ACC112 (cell line): ENCODE measurements around the gene MICB.

Source experiments
- H2AFZ ChIP-seq: fragments of 200-600 bp; sonication (generic); one replicate; pipeline ENCODE4 v1.6.0; 2017; ENCODE audit warnings: antibody characterized with exemption, low read length; ENCODE audit not compliant: unreplicated experiment
- H3K27ac ChIP-seq: fragments of 200-600 bp; sonication (generic); 2 replicates; pipeline ENCODE4 v1.5.1; 2014; ENCODE audit warnings: low read depth, mild to moderate bottlenecking, antibody characterized with exemption, low read length, moderate library complexity
- H3K27me3 ChIP-seq: fragments of 200-600 bp; sonication (generic); 2 replicates; pipeline ENCODE4 v1.6.1; 2014; ENCODE audit warnings: mild to moderate bottlenecking, antibody characterized with exemption, low read length, moderate library complexity, mixed read lengths; ENCODE audit not compliant: insufficient read depth
- H3K36me3 ChIP-seq: fragments of 200-600 bp; sonication (generic); 2 replicates; pipeline ENCODE4 v1.6.1; 2016; ENCODE audit warnings: mild to moderate bottlenecking, antibody characterized with exemption, low read length, moderate library complexity, mixed read lengths; ENCODE audit not compliant: insufficient read depth
- H3K4me1 ChIP-seq: fragments of 200-600 bp; sonication (generic); one replicate; pipeline ENCODE4 v1.6.1; 2016; ENCODE audit warnings: low read length, mixed read lengths; ENCODE audit not compliant: insufficient read depth, unreplicated experiment, control insufficient read depth
- H3K4me3 ChIP-seq: fragments of 200-600 bp; sonication (generic); 2 replicates; pipeline ENCODE4 v1.5.1; 2014; ENCODE audit warnings: mild to moderate bottlenecking, low read depth, low read length
- H3K79me2 ChIP-seq: fragments of 200-600 bp; sonication (generic); one replicate; pipeline ENCODE4 v1.6.0; 2016; ENCODE audit warnings: low read length; ENCODE audit not compliant: control insufficient read depth, unreplicated experiment, insufficient read depth

Gene MICB

DNA sequence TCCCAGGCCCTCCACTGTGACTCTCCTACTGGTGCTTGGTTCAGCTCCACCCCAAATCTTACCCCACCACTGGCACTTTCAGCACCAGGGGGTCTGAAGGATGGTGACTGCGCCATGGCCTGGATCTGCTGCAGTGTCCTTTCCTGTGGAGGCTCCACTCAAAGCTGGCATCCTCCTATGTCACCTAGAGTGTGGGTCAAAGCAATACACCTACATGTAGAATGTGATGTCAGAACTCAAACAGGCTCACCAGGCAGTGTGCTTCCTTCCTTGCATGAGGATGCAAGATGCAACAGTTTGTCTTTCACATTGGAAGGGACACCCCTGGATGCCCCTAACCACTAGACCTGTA is 32.8 kb upstream of the MICB start:
- Histone ChIP-seq H3K79me2 (peaks cover 2% of the 10 kb centered on the region), H3K36me3 (peaks cover 8% of the 10 kb centered on the region; the same call in 1 of the 2 replicates), H3K4me1 (peaks cover 16% of the 10 kb centered on the region), H2AFZ (no peak overlapping the region), H3K27me3 (no peaks in the 10 kb centered on the region), H3K4me3 (no peak overlapping the region), H3K27ac (no peak overlapping the region)

GRCh38 chr6:31465718-31466117 is 32.2 kb upstream of the MICB start:
- no peaks in the 10 kb centered on the region for H3K27me3 ChIP-seq
- H3K79me2 ChIP-seq, result peaks cover 2% of the 10 kb centered on the region
- no peak overlapping the region for H2AFZ ChIP-seq
- no peak overlapping the region for H3K27ac ChIP-seq
- peaks cover 16% of the 10 kb centered on the region for H3K4me1 ChIP-seq
- H3K4me3 ChIP-seq, result no peak overlapping the region
- H3K36me3 ChIP-seq, result peaks cover 8% of the 10 kb centered on the region; the same call in 1 of the 2 replicates

GRCh38 chr6:31466466-31466865 is 31.5 kb upstream of the MICB start:
- Histone ChIP-seq H3K4me3 (no peak overlapping the region), H3K79me2 (peaks cover 2% of the 10 kb centered on the region), H2AFZ (no peak overlapping the region), H3K27ac (no peak overlapping the region), H3K36me3 (peaks cover 8% of the 10 kb centered on the region; the same call in 1 of the 2 replicates), H3K4me1 (peaks cover 16% of the 10 kb centered on the region), H3K27me3 (no peaks in the 10 kb centered on the region)

DNA sequence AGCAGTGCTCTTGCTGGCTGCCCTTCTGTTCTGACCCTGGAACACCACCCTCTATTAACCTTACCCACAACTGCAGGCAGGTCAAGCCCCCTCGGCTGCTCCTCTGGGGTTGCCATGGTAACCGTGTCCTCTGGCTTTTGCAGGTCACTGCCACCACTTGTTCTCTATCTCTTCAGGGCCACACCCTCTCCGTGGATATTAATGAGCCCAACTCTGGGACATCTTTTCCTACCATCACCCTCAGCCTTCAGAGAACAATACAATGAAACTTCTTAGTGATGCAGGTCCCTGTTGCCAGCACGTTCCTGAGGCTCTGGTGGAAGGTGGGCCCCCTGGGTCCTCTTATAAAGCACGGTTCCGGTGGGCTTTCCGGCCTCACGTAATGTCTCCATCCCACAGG is 30.8 kb upstream of the MICB start:
- Histone ChIP-seq H3K27me3 (no peaks in the 10 kb centered on the region), H3K36me3 (peaks cover 8% of the 10 kb centered on the region; the same call in 1 of the 2 replicates), H3K4me1 (peaks cover 13% of the 10 kb centered on the region), H3K4me3 (no peak overlapping the region), H2AFZ (no peak overlapping the region), H3K79me2 (peaks cover 2% of the 10 kb centered on the region), H3K27ac (no peak overlapping the region)

GRCh38 chr6:31468311-31468710 is 29.6 kb upstream of the MICB start:
- H3K4me3 ChIP-seq, result no peak overlapping the region
- peaks cover 6% of the 10 kb centered on the region for H3K4me1 ChIP-seq
- no peak overlapping the region for H2AFZ ChIP-seq
- H3K79me2 ChIP-seq, result peaks cover 2% of the 10 kb centered on the region
- peaks cover 8% of the 10 kb centered on the region; the same call in 1 of the 2 replicates for H3K36me3 ChIP-seq
- H3K27ac ChIP-seq, result no peak overlapping the region
- H3K27me3 ChIP-seq, result no peaks in the 10 kb centered on the region

DNA sequence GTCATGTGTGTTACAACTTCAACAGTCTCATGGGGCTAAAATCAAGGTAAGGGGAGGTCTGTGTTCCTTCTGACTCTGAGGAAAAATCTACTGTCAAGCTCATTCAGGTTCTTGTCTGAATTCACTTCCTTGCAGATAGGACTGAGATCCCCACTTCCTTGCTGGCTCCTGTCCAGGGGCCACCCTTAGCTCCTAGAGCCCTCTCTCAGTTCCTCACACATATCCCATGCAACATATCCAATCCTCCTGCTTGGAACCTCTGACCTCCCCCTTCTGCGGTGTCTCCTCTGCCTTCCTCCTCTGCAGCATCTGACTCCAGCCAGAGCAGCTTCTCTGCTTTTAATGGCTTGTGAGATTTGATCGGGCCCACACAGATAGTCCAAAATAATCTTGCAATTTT is 27.1 kb upstream of the MICB start:
- H3K4me3 ChIP-seq, result no peak overlapping the region
- H2AFZ ChIP-seq, result no peak overlapping the region
- H3K27ac ChIP-seq, result no peak overlapping the region
- no peaks in the 10 kb centered on the region for H3K27me3 ChIP-seq
- H3K4me1 ChIP-seq, result peaks cover 22% of the 10 kb centered on the region
- no peaks in the 10 kb centered on the region for H3K36me3 ChIP-seq
- no peaks in the 10 kb centered on the region for H3K79me2 ChIP-seq

- Histone ChIP-seq H3K27ac (no peak overlapping the region), H2AFZ (no peak overlapping the region), H3K27me3 (no peaks in the 10 kb centered on the region), H3K79me2 (no peaks in the 10 kb centered on the region), H3K4me1 (peaks cover 22% of the 10 kb centered on the region), H3K36me3 (no peaks in the 10 kb centered on the region), H3K4me3 (no peak overlapping the region)
Observed at GRCh38 chr6:31471711-31472110, 26.2 kb upstream of the MICB start.

GRCh38 chr6:31472259-31472658 is 25.7 kb upstream of the MICB start:
- Histone ChIP-seq H3K36me3 (no peaks in the 10 kb centered on the region), H2AFZ (no peak overlapping the region), H3K27me3 (no peaks in the 10 kb centered on the region), H3K4me3 (no peak overlapping the region), H3K79me2 (no peaks in the 10 kb centered on the region), H3K27ac (no peak overlapping the region), H3K4me1 (peaks cover 22% of the 10 kb centered on the region)

- no peaks in the 10 kb centered on the region for H3K27me3 ChIP-seq
- H3K4me3 ChIP-seq, result no peak overlapping the region
- peak overlapping the region; percentile 76; the same call in 1 of the 2 replicates for H3K27ac ChIP-seq
- no peaks in the 10 kb centered on the region for H3K36me3 ChIP-seq
- no peaks in the 10 kb centered on the region for H3K79me2 ChIP-seq
- no peak overlapping the region for H2AFZ ChIP-seq
- H3K4me1 ChIP-seq, result peaks cover 22% of the 10 kb centered on the region
Observed at GRCh38 chr6:31473244-31473643, 24.7 kb upstream of the MICB start.

- Histone ChIP-seq H3K36me3 (no peaks in the 10 kb centered on the region), H3K27me3 (no peaks in the 10 kb centered on the region), H2AFZ (no peak overlapping the region), H3K27ac (peak overlapping the region; percentile 76), H3K79me2 (no peaks in the 10 kb centered on the region), H3K4me3 (no peak overlapping the region), H3K4me1 (peaks cover 22% of the 10 kb centered on the region)
Observed at GRCh38 chr6:31473780-31474761, 23.9 kb upstream of the MICB start.

DNA sequence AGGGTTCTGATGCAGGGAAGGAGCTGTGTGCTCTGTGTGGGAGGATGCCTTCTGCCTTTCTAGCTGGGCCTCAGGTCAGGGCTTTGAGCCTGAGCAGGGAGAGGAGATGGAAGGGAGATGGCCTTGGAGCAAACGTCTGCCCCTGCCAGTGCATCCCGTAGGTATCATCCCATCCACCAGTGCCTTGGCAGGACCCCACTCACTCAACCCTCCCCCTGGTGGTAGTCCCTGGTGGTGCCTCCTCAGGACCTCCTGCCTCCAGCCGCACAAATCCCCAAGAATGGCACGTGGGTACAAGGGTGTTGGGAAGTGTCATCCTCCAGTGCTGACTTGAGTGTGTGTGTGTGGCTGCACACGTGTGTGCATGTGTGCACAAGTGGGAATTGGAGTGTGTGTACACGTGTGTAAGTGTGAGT is 23.1 kb upstream of the MICB start:
- H3K27ac ChIP-seq, result peak overlapping the region; percentile 46; the same call in 1 of the 2 replicates
- no peaks in the 10 kb centered on the region for H3K79me2 ChIP-seq
- H3K36me3 ChIP-seq, result no peaks in the 10 kb centered on the region
- H3K4me3 ChIP-seq, result no peak overlapping the region
- no peak overlapping the region for H2AFZ ChIP-seq
- peaks cover 22% of the 10 kb centered on the region for H3K4me1 ChIP-seq
- no peaks in the 10 kb centered on the region for H3K27me3 ChIP-seq
